HL-60 (cell line): ENCODE data around the gene GFPT1.

Experiments used
- DNase-seq, 2 experiments: peaks; one replicate each; pipeline ENCODE4 v3.0.0-alpha.2; 2010 to 2020; ENCODE audit warnings: low read depth in 1 of 2, low spot score in 1 of 2
- H3K27ac ChIP-seq: fragments of 250-450 bp; sonication (Bioruptor Pico); replicated peaks from 2 replicates; pipeline ENCODE4 v1.5.1; 2020; ENCODE audit warnings: mild to moderate bottlenecking, moderate library complexity
- H3K27me3 ChIP-seq: fragments of 250-450 bp; sonication (Bioruptor Pico); 2 replicates; pipeline ENCODE4 v1.5.1; 2021; ENCODE audit warnings: mild to moderate bottlenecking, moderate library complexity; ENCODE audit not compliant: insufficient read depth, poor library complexity, severe bottlenecking
- H3K4me3 ChIP-seq: replicated peaks from 2 replicates; pipeline ENCODE4 v1.5.1; 2011; ENCODE audit warnings: mild to moderate bottlenecking, control low read depth, low read length; ENCODE audit not compliant: insufficient read depth
- GABPA ChIP-seq: IDR thresholded peaks from 2 replicates; pipeline ENCODE4 v1.6.1; 2012; ENCODE audit warnings: low read depth
- POLR2AphosphoS5 ChIP-seq: IDR thresholded peaks from 2 replicates; pipeline ENCODE4 v1.6.1; 2012; ENCODE audit warnings: low read depth
- SPI1 ChIP-seq: IDR thresholded peaks from 2 replicates; pipeline ENCODE4 v1.6.1; 2012; ENCODE audit warnings: low read depth, mild to moderate bottlenecking, borderline replicate concordance
- TF ChIP-seq, protein P1 (sequence below): IDR thresholded peaks from 2 replicates; pipeline ENCODE4 v1.6.1; 2012; ENCODE audit warnings: low read depth; ENCODE audit not compliant: insufficient replicate concordance
- TF ChIP-seq, protein P2 (sequence below): IDR thresholded peaks from one replicate; pipeline ENCODE4 v1.5.1; 2011; ENCODE audit warnings: low read length, control low read depth, inconsistent platforms; ENCODE audit not compliant: insufficient read depth

The GFPT1 gene

DNA sequence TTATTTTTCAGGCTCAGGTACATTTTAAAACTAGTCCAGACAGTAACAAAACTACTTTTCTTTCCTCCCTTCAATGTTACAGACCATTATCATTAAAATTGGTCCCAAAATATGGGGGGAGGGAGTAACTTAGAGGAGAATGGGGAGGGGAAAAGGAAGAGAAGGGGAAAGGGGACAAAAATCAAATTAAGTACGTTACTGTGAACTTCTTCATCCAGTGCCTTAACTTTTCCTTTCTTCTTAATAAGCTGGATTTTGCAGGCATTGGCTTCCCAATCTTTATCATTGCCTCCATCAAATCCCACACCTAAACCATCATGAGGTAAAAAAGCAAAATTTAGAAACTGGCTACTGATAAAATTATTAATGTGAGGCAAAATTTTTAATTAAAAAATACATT is 17.2 kb downstream of the GFPT1 start:
- Histone ChIP-seq H3K27ac (no peak overlapping the region), H3K4me3 (no peak overlapping the region), H3K27me3 (no peaks in the 10 kb centered on the region)
- no peak for TF ChIP-seq GABPA
- TF ChIP-seq, protein P1, sequence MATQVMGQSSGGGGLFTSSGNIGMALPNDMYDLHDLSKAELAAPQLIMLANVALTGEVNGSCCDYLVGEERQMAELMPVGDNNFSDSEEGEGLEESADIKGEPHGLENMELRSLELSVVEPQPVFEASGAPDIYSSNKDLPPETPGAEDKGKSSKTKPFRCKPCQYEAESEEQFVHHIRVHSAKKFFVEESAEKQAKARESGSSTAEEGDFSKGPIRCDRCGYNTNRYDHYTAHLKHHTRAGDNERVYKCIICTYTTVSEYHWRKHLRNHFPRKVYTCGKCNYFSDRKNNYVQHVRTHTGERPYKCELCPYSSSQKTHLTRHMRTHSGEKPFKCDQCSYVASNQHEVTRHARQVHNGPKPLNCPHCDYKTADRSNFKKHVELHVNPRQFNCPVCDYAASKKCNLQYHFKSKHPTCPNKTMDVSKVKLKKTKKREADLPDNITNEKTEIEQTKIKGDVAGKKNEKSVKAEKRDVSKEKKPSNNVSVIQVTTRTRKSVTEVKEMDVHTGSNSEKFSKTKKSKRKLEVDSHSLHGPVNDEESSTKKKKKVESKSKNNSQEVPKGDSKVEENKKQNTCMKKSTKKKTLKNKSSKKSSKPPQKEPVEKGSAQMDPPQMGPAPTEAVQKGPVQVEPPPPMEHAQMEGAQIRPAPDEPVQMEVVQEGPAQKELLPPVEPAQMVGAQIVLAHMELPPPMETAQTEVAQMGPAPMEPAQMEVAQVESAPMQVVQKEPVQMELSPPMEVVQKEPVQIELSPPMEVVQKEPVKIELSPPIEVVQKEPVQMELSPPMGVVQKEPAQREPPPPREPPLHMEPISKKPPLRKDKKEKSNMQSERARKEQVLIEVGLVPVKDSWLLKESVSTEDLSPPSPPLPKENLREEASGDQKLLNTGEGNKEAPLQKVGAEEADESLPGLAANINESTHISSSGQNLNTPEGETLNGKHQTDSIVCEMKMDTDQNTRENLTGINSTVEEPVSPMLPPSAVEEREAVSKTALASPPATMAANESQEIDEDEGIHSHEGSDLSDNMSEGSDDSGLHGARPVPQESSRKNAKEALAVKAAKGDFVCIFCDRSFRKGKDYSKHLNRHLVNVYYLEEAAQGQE: no peak
- TF ChIP-seq, protein P2, sequence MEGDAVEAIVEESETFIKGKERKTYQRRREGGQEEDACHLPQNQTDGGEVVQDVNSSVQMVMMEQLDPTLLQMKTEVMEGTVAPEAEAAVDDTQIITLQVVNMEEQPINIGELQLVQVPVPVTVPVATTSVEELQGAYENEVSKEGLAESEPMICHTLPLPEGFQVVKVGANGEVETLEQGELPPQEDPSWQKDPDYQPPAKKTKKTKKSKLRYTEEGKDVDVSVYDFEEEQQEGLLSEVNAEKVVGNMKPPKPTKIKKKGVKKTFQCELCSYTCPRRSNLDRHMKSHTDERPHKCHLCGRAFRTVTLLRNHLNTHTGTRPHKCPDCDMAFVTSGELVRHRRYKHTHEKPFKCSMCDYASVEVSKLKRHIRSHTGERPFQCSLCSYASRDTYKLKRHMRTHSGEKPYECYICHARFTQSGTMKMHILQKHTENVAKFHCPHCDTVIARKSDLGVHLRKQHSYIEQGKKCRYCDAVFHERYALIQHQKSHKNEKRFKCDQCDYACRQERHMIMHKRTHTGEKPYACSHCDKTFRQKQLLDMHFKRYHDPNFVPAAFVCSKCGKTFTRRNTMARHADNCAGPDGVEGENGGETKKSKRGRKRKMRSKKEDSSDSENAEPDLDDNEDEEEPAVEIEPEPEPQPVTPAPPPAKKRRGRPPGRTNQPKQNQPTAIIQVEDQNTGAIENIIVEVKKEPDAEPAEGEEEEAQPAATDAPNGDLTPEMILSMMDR: no peak
- no peak for TF ChIP-seq SPI1
- no peak for TF ChIP-seq POLR2AphosphoS5
- no peak for DNase-seq

DNA sequence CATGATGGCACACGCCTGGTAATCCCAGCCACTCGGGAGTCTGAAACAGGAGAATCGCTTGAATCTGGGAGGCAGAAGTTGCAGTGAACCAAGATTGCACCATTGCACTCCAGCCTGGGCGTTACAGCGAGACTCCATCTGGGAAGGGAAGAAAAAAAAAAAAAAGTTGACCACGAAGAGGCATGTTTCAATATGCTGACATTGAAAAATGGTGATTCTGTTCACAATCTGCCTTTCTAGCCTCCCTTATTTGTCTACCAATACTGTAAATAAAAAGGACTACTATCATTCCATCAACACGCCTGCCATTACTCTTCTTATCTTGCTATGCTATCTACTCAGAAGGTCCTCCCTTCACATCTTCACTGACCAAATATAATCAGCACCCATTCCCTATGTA is 18.4 kb downstream of the GFPT1 start:
- no peak for DNase-seq
- Histone ChIP-seq H3K27me3 (no peaks in the 10 kb centered on the region), H3K27ac (no peak overlapping the region), H3K4me3 (no peak overlapping the region)
- TF ChIP-seq SPI1 (no peak), GABPA (no peak), POLR2AphosphoS5 (no peak)
- TF ChIP-seq, protein P2: no peak
- TF ChIP-seq, protein P1: no peak

DNA sequence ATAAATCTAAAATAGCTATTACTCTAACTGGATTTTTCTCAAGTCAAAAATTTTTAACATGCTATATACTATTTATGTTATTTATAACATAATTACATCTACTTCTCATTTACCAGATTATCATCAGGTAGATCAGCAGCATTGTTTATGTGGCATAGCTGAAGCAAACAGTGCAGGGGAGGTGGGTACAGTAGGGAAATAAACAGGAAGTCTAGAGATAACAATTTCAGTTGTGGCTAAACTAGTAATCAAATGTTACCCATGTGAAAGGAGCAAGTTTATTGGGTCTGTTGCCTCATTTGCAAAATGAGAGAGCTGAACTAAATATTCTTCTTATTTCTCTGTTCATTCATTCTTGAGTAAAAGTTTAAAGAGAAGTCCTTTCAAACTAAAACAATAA is 27.7 kb downstream of the GFPT1 start:
- no peak for DNase-seq
- Histone ChIP-seq H3K27me3 (no peaks in the 10 kb centered on the region), H3K4me3 (no peak overlapping the region), H3K27ac (no peak overlapping the region)
- TF ChIP-seq POLR2AphosphoS5 (no peak), GABPA (no peak), SPI1 (no peak)

DNA sequence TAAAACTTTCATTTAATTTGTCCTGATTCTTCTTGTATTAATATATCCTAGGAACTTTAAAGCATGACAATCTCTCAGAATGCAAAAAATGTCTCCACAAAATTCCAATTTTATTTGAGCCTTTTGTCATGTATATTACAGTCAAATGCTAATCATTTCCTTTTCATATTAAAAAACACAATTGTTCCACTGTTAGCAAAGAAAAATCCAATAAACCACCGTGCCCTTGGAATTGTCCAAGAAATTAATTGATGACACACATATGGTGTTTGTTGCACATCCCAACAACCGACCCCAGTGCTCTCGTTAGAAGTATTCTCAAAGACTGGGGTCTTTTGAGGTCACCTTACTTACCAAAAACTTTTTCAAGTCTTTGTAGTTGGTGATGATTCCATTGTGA is 28.1 kb downstream of the GFPT1 start:
- H3K4me3 ChIP-seq: no peak overlapping the region
- no peak for DNase-seq
- H3K27me3 ChIP-seq: no peaks in the 10 kb centered on the region

More for the DNA sequence above, 28.1 kb downstream of the GFPT1 start:
- H3K27ac ChIP-seq: no peak overlapping the region
- TF ChIP-seq, protein P2: no peak
- TF ChIP-seq, protein P1: no peak
